ENCODE data around the gene RPS2.
A peak's percentile ranks its signal among the peaks of the same experiment; 100 is the strongest.

The RPS2 gene

GRCh38 chr16:1918351-1919326 lies 46.0 kb downstream of the RPS2 start, which contains the start of gene HS3ST6:
Gene HS3ST6 (minus strand): TSS chr16:1918415. CDS start chr16:1918323, 92 bp downstream.
- DNase-seq = no peak

- no peak for DNase-seq
These were observed 46.8 kb downstream of the RPS2 start for GRCh38 chr16:1917665-1918350.

- no peak for DNase-seq
These were observed 47.5 kb downstream of the RPS2 start for GRCh38 chr16:1917056-1917664.

DNA sequence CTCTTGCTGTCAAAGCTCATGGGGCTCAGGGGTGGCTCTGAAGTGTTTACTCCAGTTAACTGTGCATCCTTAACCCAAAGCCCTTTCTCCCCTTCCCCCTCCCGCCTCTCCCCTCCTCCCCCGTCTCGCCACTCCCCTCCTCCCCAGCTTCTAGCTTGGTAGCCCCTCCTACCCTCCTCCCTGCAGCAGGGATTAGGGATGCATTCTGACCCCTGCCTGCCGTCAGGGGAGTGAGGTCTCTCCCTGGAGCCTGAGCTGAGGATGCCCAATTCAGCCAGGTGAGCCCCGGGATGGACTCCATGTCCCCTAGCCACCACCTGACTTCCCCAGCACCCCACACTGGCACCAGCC lies 48.0 kb downstream of the RPS2 start:
- no peak for DNase-seq

DNA sequence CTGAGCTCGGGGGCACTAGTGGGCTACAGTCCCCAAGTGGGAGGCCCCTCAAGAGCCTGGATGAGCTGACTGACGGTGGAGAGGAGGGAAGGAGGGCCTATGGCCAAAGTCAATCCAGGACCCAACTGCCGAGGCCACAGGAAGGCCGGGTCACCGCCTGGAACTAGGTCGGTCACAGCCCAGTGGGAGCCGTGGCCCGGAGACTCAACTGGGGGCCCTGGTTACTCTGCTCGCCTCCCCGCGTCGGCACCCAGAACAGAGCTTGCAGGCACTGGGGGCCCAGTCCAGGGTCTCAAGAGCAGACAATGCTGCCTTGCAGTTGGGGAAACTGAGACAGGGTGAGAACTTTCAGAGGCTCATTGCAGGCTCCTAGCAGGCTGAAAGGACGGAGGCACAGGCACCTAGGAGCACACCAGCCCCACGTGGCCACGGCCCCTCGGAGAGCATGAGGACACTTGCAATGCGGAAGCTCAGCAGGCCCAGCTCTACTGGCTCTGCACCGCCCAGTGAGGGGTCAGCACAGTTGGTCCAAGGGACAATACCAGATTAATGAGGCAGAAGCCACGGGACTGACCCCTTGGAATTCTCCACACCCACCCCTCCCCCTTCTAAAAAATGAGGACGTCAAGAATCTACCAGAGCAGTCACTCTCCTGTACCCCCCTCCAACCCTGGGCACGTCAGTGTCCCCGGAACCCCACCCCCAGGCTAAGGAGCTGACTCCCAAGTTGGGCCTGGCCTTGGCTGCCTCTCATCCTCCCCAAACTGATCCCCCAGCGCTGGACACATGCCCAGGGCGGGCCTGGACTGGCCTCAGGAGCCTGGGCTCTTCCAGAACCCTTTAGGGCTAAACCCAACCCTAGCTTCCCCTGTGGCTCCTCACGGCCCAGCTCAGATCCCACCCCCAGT lies 48.6 kb downstream of the RPS2 start:
- peak; percentile 45 for DNase-seq

DNA sequence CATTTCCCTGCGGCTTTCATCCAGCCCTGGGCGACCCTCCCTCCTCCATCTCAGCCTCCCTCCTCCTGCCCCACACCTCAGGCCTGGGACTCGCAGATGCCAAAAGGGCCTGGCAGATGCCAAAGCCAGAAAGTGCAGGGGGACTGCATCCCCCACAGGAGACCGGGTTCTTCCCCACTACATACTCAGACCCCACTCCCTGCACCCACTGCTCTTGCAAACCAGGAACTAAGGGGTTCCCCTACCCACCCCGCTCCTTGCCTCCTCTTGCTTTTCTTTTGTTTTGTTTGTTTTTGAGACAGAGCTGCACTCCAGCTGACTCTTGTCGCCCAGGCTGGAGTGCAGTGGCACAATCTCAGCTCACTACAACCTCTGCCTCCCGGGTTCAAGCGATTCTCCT lies 49.6 kb downstream of the RPS2 start:
- DNase-seq = no peak

GRCh38 chr16:1914084-1914608 lies 50.5 kb downstream of the RPS2 start:
- no peak for DNase-seq

- no peak for DNase-seq
These were observed 51.1 kb downstream of the RPS2 start for GRCh38 chr16:1913327-1914083.

DNA sequence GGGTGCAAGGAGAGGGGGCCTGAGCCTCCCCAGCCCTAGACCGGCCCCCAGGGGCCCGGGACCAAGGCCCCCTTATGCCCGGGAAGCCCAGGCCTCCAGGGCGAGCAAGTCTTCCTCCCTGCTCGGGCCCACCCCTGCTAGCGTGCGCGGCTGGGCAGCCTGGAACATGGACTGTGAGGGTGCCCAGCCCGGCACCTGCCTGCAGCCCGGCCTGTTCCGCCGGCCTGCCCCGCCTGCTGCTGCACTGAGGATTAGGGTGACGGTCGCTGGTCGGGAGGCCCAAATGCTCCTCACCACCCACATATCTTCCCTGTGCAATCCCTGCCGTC lies 52.4 kb downstream of the RPS2 start:
- no peak for DNase-seq

Data from islet precursor cell (in vitro differentiated cells).